Glomerular endothelial cell (primary cell): ENCODE results near the gene PNPLA1. TPM values are rescaled to one million over a fixed set of nuclear protein-coding genes. Genes with fewer than 3 reads are reported as not detected.

ENCODE experiments used
- DNase-seq: peaks from one replicate; pipeline ENCODE4 v3.0.0-alpha.2; 2011; ENCODE audit warnings: low read depth, low spot score; ENCODE audit errors: extremely low read depth
- total RNA-seq: library from RNA; depleted of rRNA; stranded (reverse); fragments of >200 nt; gene quantifications from 2 replicates; pipeline ENCODE4 v1.2.3, GENCODE V29; 2015

PNPLA1 gene, protein sequence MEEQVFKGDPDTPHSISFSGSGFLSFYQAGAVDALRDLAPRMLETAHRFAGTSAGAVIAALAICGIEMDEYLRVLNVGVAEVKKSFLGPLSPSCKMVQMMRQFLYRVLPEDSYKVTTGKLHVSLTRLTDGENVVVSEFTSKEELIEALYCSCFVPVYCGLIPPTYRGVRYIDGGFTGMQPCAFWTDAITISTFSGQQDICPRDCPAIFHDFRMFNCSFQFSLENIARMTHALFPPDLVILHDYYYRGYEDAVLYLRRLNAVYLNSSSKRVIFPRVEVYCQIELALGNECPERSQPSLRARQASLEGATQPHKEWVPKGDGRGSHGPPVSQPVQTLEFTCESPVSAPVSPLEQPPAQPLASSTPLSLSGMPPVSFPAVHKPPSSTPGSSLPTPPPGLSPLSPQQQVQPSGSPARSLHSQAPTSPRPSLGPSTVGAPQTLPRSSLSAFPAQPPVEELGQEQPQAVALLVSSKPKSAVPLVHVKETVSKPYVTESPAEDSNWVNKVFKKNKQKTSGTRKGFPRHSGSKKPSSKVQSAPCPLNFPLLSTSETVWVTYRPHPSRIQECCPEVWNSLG
- not detected in 2 replicates for total RNA-seq

GRCh38 chr6:36269834-36270705 lies at the start of gene PNPLA1:
Gene PNPLA1 (plus strand): TSS chr6:36270060. CDS start chr6:36270460, 400 bp downstream.
- no peak for DNase-seq

- DNase-seq: no peak
Observed at GRCh38 chr6:36220226-36220625, 49.6 kb upstream of the PNPLA1 start.

GRCh38 chr6:36221674-36222073 lies 48.2 kb upstream of the PNPLA1 start:
- DNase-seq: no peak

DNA sequence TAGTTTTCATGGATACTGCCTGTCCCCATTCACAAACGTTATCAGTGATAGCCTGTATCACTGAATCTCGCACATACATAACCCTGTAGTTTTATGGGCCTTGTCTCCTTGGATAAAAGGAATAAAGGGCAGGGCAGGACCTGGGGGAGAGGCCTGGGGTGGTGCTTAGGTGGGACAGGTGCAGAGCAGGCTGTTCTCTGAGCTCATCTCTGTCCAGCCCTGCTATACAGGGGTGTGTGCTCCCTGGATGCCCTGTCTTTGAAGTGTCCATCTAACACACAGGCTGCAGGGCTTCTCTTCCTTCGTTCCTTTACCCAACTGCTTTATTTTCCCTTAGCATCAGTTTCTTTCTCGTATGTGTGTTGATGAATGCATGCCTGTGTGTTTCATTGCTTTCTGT lies 46.9 kb upstream of the PNPLA1 start:
- no peak for DNase-seq

GRCh38 chr6:36223706-36224105 lies 46.2 kb upstream of the PNPLA1 start:
- DNase-seq: no peak

DNA sequence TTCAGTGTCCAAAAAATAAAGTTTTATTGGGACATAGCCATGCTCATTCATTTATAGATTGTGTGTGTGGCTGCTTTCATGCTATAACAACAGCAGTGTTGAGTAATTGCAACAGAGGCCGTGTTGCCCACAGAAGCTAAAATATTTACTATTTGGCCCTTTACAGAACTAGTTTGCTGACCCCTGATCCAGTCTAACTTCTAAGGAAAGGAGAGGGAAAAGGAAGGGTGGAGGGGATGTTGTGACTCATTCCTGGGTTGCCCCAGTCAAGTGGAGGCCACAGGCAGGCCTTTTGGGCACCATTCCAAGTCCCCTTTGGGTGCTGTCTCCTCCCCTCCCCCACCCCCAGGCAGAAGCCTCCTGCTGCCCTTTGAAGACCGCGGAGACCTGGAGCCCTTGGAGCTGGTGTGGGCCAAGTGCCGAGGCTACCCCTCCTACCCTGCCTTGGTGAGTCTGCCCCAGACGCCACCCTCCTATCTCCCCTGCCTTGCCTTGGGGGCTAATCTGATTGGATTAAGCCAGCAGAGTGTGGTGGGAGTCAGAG lies 44.9 kb upstream of the PNPLA1 start:
- DNase-seq: no peak

DNA sequence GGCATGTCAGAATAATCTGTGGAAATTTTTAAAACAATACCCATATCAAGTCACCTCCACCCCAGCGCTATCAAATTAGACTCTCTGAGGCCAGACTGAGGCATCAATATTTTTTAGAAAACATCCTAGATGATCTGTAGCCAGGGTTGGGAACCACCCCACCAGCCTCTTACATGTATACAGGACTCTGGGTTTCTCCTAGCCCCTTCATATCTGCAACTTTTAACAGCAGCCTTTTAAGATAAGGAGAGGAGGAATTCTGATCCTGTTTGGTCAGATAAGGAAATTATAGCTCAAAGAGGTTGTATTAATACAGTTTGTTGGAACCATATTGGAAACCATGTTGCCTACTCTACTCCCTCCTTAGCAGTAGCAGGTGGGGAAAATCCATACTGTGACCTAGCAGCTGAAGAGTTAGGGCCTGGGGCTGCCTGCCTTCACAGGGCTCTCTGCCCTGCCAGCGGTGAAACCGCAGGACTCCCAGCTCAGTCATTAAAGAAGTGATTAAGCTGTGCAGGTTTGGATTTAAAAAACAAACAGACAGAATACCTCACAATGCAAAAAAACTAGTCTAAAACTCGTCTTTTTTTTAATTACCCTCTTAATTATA lies 43.3 kb upstream of the PNPLA1 start:
- no peak for DNase-seq

- DNase-seq: no peak
Observed at GRCh38 chr6:36227379-36228228, 42.3 kb upstream of the PNPLA1 start.

DNA sequence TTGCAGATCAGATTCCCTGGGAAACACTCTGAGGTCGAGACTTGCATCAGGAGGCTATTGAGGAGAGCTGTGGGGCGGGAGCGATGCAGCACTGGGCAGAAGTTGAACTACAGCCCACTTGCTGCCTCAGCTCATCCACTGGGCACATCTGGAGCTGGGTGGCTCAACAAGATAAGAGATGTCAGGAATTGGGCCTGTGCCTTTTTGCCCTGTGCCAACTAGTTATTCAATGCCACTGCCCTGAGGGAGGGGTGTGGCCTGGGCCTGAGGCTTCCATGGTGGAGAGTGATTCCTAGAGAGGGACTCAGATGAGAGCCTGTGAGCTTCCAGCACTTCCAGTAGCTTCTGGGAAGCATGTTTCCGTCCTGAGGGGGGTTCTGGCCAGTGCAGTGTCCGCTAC lies 40.6 kb upstream of the PNPLA1 start:
- no peak for DNase-seq

- DNase-seq: no peak
Observed at GRCh38 chr6:36230371-36230770, 39.5 kb upstream of the PNPLA1 start.

GRCh38 chr6:36232172-36232571 lies 37.7 kb upstream of the PNPLA1 start:
- DNase-seq: no peak

GRCh38 chr6:36235309-36235708 lies 34.6 kb upstream of the PNPLA1 start:
- DNase-seq: no peak

- DNase-seq: no peak
Observed at GRCh38 chr6:36235862-36236261, 34.0 kb upstream of the PNPLA1 start.

GRCh38 chr6:36239774-36240173 lies 30.1 kb upstream of the PNPLA1 start:
- DNase-seq: no peak

DNA sequence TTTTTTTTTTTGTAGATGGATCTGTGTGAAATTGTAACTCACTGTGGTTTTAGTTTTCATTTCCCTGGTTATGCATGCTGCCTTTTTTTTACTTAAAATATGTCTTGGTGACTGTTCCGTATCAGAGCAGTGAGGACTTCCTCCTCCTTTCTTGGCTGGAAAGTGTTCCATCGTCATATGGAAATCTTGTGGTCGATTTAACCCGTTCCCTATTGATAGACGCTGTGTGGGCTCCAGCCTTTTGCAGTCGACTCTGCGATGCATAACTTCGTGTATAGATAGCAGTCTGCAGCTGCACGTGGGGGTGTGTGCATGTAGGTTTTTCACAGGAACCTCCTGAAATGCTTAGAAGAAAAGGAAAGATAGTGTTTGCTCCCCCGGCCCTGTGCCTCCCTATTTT lies 28.1 kb upstream of the PNPLA1 start:
- DNase-seq: no peak

DNA sequence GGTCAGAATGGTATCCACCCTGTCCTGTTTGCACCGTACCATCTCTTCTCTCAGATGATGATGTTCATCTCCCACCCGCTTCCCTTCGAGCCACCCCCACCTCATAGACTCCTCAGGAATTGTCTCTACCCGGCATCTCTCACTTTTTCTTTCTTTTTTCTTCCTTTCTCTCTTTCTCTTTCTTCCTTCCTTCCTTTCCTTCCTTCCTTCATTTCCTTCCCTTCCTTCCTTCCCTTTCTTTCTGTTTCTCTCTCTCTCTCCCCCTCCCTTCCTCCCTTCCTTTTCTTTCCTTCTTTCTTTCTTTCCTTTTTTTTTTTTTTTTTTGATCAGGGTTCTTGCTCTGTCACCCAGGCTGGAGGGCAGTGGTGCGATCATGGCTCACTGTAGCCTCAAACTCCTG lies 27.7 kb upstream of the PNPLA1 start:
- DNase-seq: no peak

DNA sequence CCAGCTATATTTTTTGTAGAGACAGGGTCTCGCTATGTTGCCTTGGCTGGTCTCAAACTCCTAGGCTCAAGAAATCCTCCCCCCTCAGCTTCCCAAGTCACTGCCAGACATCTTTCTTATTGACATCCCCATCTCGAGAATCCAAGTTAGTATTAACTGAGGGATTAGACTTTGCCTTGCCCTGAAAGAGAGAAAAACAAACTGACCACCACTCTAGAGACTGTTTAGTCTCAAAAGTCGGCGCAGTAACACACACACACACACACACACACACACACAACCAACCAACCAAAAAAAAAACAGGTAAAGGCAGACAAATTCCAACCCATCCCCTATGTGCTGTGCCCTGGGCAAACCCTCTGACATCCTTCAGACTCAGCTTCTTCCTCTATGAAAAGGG lies 27.2 kb upstream of the PNPLA1 start:
- DNase-seq: no peak

GRCh38 chr6:36243562-36244212 lies 26.2 kb upstream of the PNPLA1 start:
- DNase-seq: no peak

- DNase-seq: no peak
Observed at GRCh38 chr6:36244641-36245280, 25.1 kb upstream of the PNPLA1 start.
